Measurements from ENCODE around the gene FAM210A. TPM values are rescaled to one million over a fixed set of nuclear protein-coding genes. Genes with fewer than 3 reads are reported as not detected.

FAM210A gene
- total and polyA plus RNA-seq, 2 of the 4 experiments (the other 2 are of a cell fraction): 9.8 to 25.3 TPM

DNA sequence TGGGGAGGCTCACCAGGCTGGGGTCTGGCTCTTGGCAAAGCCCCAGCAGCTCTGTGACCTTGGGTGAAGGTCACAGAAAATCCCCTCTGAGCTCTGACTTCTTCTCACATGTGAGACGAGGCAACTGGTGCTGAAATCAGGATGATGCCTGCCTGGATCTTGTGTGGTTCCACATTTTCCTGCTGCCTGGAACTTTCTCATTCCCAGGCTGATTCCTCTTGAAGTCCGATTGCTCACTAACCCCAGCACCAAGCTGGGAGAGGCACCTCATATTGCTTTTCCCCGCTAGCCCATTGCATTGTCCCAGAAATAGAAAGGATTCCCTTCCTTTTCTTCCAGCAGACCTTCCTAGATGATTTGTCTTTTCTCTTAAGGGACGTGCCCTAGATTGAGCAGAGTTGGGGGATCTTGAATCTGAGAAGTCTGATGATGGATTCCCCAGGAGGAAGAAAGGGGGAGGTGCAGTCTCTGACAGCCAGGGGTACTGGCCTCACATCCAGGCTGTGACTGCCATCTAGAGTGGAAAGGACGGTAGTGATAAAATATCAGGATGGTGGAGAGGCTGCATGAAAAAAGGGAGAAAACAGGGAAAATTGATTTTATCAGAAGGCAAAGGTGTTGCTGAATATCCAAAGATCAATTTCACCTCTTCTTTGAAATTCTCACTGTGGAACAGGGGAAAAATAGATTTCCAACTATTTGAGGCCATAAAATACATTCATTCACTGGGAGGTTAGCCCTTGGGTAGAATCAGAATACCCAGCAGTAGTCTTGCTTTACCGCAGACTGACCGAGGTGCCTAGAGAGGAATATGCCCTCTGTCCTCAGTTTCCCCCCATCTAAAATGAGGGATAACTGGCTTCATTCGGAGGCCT lies 96.3 kb downstream of the FAM210A start:
- Histone ChIP-seq H3K27me3 (ENCODE audit: control insufficient read depth, insufficient read depth, low read length) (peaks cover 3% of the 10 kb centered on the region), H3K56ac (ENCODE audit: extremely low read depth, insufficient read depth, low read length) (no peak overlapping the region), H4K5ac (ENCODE audit: low read depth, low read length) (no peak overlapping the region), H3K27ac (ENCODE audit: insufficient read depth, low read length) (no peak overlapping the region), H3K36me3 (ENCODE audit: control insufficient read depth, insufficient read depth, low read length) (no peaks in the 10 kb centered on the region), H3K9me1 (ENCODE audit: insufficient read depth, low read length) (no peaks in the 10 kb centered on the region), H3K14ac (replicated peaks; ENCODE audit: low read depth, low read length) (no peak overlapping the region), H4K20me1 (ENCODE audit: insufficient read depth, low read length) (no peaks in the 10 kb centered on the region), H3K18ac (ENCODE audit: low read depth, low read length) (no peak overlapping the region), H3K9me3 (ENCODE audit: control insufficient read depth, insufficient read depth, low read length) (no peaks in the 10 kb centered on the region), H2AK9ac (replicated peaks; ENCODE audit: low read depth, low read length, poor library complexity) (no peak overlapping the region), H3K9ac (ENCODE audit: low read depth, low read length) (no peak overlapping the region), H3K4me3 (ENCODE audit: insufficient read depth, low read depth, low read length) (no peak overlapping the region), H2BK20ac (ENCODE audit: low read depth, low read length) (no peak overlapping the region), H2BK120ac (ENCODE audit: low read depth, low read length) (no peak overlapping the region), H4K91ac (ENCODE audit: insufficient read depth, low read depth, low read length) (no peak overlapping the region), H2BK5ac (ENCODE audit: low read depth, low read length, poor library complexity, severe bottlenecking) (no peak overlapping the region), H3K4ac (ENCODE audit: low read depth, low read length) (no peak overlapping the region), H3K23ac (ENCODE audit: low read depth, low read length) (no peak overlapping the region), H3K79me1 (ENCODE audit: low read depth in 1 of 2, low read length in 2 of 2) (no peaks in the 10 kb centered on the region), H4K8ac (ENCODE audit: low read depth in 2 of 2, low read length in 2 of 2) (no peak overlapping the region), H2AFZ (replicated peaks; ENCODE audit: low read length, poor library complexity) (no peak overlapping the region), H3K4me1 (ENCODE audit: control insufficient read depth, insufficient read depth, low read length) (no peaks in the 10 kb centered on the region), H3K4me2 (ENCODE audit: low read depth, low read length) (no peak overlapping the region), H2BK15ac (ENCODE audit: low read depth, low read length) (no peak overlapping the region), H2AK5ac (ENCODE audit: low read depth, low read length) (no peak overlapping the region)
- CTCF ChIA-PET: interaction anchor here (0.8 kb wide), 2 partner anchors 9 to 414 kb away, joined by 3 to 4 read pairs; no protein-coding TSS in a partner anchor
- dilution Hi-C loops (cut with HindIII; ENCODE audit: low sequenced_read_pairs, unreplicated experiment): no loop called here
- intact Hi-C loops (cut with micrococcal nuclease): loop anchor here (1.0 to 5.0 kb wide), 5 partner anchors 72 to 903 kb away; no protein-coding TSS in a partner anchor
- no TSS peak for BruUV-seq (replicated peaks)
- TF ChIP-seq MAFK (IDR thresholded peaks at IDR 0.05; ENCODE audit: low read depth, low read length) (no peak), RAD21 (IDR thresholded peaks at IDR 0.05; ENCODE audit: low read length) (peak; percentile 82), RFX5 (IDR thresholded peaks at IDR 0.05; ENCODE audit: low read depth, low read length) (no peak), POLR2A (IDR thresholded peaks at IDR 0.05; ENCODE audit: low read depth, low read length) (no peak), MXI1 (IDR thresholded peaks at IDR 0.05; ENCODE audit: borderline replicate concordance, low read depth, low read length) (no peak), CHD1 (IDR thresholded peaks at IDR 0.05; ENCODE audit: low read depth, low read length) (no peak), SMC3 (IDR thresholded peaks at IDR 0.05; ENCODE audit: low read depth, low read length) (peak; percentile 69), NFE2L2 (IDR thresholded peaks at IDR 0.05; ENCODE audit: low read depth, low read length) (no peak), CEBPB (IDR thresholded peaks at IDR 0.05; ENCODE audit: low read depth, low read length) (no peak)
- TF ChIP-seq, protein P1, sequence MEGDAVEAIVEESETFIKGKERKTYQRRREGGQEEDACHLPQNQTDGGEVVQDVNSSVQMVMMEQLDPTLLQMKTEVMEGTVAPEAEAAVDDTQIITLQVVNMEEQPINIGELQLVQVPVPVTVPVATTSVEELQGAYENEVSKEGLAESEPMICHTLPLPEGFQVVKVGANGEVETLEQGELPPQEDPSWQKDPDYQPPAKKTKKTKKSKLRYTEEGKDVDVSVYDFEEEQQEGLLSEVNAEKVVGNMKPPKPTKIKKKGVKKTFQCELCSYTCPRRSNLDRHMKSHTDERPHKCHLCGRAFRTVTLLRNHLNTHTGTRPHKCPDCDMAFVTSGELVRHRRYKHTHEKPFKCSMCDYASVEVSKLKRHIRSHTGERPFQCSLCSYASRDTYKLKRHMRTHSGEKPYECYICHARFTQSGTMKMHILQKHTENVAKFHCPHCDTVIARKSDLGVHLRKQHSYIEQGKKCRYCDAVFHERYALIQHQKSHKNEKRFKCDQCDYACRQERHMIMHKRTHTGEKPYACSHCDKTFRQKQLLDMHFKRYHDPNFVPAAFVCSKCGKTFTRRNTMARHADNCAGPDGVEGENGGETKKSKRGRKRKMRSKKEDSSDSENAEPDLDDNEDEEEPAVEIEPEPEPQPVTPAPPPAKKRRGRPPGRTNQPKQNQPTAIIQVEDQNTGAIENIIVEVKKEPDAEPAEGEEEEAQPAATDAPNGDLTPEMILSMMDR (conservative IDR thresholded peaks at IDR 0.05; ENCODE audit: low read depth, low read length): peak; percentile 72
- peak; percentile 98 for ATAC-seq (ENCODE audit: low read depth)
- in situ Hi-C loops (cut with MboI; ENCODE audit: low sequenced_read_pairs): loop anchor here (25.0 kb wide), 2 partner anchors 618 to 868 kb away; no protein-coding TSS in a partner anchor
- POLR2A ChIA-PET (ENCODE audit: unreplicated experiment): no interaction called here
- peak; percentile 50 for DNase-seq
- WGBS, 2 experiments (ENCODE audit: extremely low coverage in 2 of 2, insufficient read length in 1 of 2): no CpG with 5 or more reads among the region's 8 CpGs

Data from IMR-90 (cell line).